OCI-LY1 (cell line): Measurements from ENCODE around the gene PC.

Experiments
- H2AFZ ChIP-seq: fragments of 200-600 bp; sonication (generic), shearing (Covaris generic); 2 replicates; pipeline ENCODE4 v1.6.0; 2014; ENCODE audit warnings: antibody characterized with exemption, mild to moderate bottlenecking, low read length
- H3F3A ChIP-seq: fragments of 200-600 bp; sonication (generic), shearing (Covaris generic); 2 replicates; pipeline ENCODE4 v1.6.0; 2014; ENCODE audit warnings: mild to moderate bottlenecking, antibody characterized with exemption, low read length, moderate library complexity; ENCODE audit not compliant: insufficient read depth
- H3K27ac ChIP-seq: fragments of 200-600 bp; sonication (generic); 2 replicates; pipeline ENCODE4 v1.5.1; 2014; ENCODE audit warnings: low read length, mixed run types, mild to moderate bottlenecking, low read depth; ENCODE audit not compliant: poor library complexity, severe bottlenecking
- H3K27me3 ChIP-seq: fragments of 200-600 bp; sonication (generic); 2 replicates; pipeline ENCODE4 v1.6.0; 2014; ENCODE audit warnings: antibody characterized with exemption, mild to moderate bottlenecking, low read length, moderate library complexity; ENCODE audit not compliant: insufficient read depth
- H3K36me3 ChIP-seq: fragments of 200-600 bp; sonication (generic); 2 replicates; pipeline ENCODE4 v1.6.1; 2014; ENCODE audit warnings: mild to moderate bottlenecking, antibody characterized with exemption, low read length, moderate library complexity, mixed read lengths; ENCODE audit not compliant: insufficient read depth
- H3K4me1 ChIP-seq: fragments of 200-600 bp; sonication (generic); 2 replicates; pipeline ENCODE4 v1.5.1; 2014; ENCODE audit warnings: mild to moderate bottlenecking, low read length, moderate library complexity; ENCODE audit not compliant: insufficient read depth, severe bottlenecking
- H3K4me2 ChIP-seq: fragments of 200-600 bp; sonication (generic), shearing (Covaris generic); 2 replicates; pipeline ENCODE4 v1.6.1; 2014; ENCODE audit warnings: low read length
- H3K4me3 ChIP-seq: fragments of 200-600 bp; sonication (generic); 2 replicates; pipeline ENCODE4 v1.5.1; 2014; ENCODE audit warnings: low read length, low read depth, mild to moderate bottlenecking, mixed read lengths; ENCODE audit not compliant: poor library complexity, severe bottlenecking
- H3K79me2 ChIP-seq: fragments of 200-600 bp; shearing (Covaris generic); 2 replicates; pipeline ENCODE4 v1.6.1; 2016; ENCODE audit warnings: mixed run types, low read length, mixed read lengths; ENCODE audit not compliant: insufficient read depth
- H3K9ac ChIP-seq: fragments of 200-600 bp; sonication (generic), shearing (Covaris generic); 2 replicates; pipeline ENCODE4 v1.6.1; 2014; ENCODE audit warnings: mild to moderate bottlenecking, low read length, mixed read lengths
- H3K9me2 ChIP-seq: fragments of 200-600 bp; sonication (generic), shearing (Covaris generic); 2 replicates; pipeline ENCODE4 v1.6.1; 2014; ENCODE audit warnings: low read depth, mild to moderate bottlenecking, low read length, mixed read lengths
- H3K9me3 ChIP-seq: fragments of 200-600 bp; shearing (Covaris generic); 2 replicates; pipeline ENCODE4 v1.6.1; 2014; ENCODE audit warnings: low read length, mixed read lengths
- H4K20me1 ChIP-seq: fragments of 200-600 bp; sonication (generic), shearing (Covaris generic); 2 replicates; pipeline ENCODE4 v1.6.0; 2016; ENCODE audit warnings: mild to moderate bottlenecking, low read length; ENCODE audit not compliant: insufficient read depth
- EZH2 ChIP-seq: fragments of 200-600 bp; sonication (generic), shearing (Covaris generic); IDR thresholded peaks from 2 replicates; pipeline ENCODE4 v1.8.0; 2017; ENCODE audit warnings: borderline replicate concordance, mixed run types, mild to moderate bottlenecking, antibody characterized with exemption, low read length, moderate library complexity, mixed read lengths
- TF ChIP-seq, protein P1 (sequence below): fragments of 200-600 bp; sonication (generic), shearing (Covaris generic); IDR thresholded peaks from 2 replicates; pipeline ENCODE4 v1.5.1; 2017; ENCODE audit warnings: mild to moderate bottlenecking, antibody characterized with exemption, low read length, moderate library complexity, mixed read lengths

Gene PC

GRCh38 chr11:66904055-66904454 lies 54.1 kb downstream of the PC start:
- Histone ChIP-seq H3K27me3 (peaks cover 5% of the 10 kb centered on the region; the same call in 1 of the 2 replicates), H3K4me2 (no peak overlapping the region), H3K36me3 (no peaks in the 10 kb centered on the region), H3K27ac (no peak overlapping the region), H3K4me3 (no peak overlapping the region), H3K9me2 (no peaks in the 10 kb centered on the region), H3K79me2 (no peaks in the 10 kb centered on the region), H3F3A (no peaks in the 10 kb centered on the region), H3K4me1 (no peaks in the 10 kb centered on the region), H4K20me1 (no peaks in the 10 kb centered on the region), H3K9me3 (no peaks in the 10 kb centered on the region), H2AFZ (no peak overlapping the region), H3K9ac (no peak overlapping the region)
- TF ChIP-seq, protein P1, sequence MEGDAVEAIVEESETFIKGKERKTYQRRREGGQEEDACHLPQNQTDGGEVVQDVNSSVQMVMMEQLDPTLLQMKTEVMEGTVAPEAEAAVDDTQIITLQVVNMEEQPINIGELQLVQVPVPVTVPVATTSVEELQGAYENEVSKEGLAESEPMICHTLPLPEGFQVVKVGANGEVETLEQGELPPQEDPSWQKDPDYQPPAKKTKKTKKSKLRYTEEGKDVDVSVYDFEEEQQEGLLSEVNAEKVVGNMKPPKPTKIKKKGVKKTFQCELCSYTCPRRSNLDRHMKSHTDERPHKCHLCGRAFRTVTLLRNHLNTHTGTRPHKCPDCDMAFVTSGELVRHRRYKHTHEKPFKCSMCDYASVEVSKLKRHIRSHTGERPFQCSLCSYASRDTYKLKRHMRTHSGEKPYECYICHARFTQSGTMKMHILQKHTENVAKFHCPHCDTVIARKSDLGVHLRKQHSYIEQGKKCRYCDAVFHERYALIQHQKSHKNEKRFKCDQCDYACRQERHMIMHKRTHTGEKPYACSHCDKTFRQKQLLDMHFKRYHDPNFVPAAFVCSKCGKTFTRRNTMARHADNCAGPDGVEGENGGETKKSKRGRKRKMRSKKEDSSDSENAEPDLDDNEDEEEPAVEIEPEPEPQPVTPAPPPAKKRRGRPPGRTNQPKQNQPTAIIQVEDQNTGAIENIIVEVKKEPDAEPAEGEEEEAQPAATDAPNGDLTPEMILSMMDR: no peak
- TF ChIP-seq EZH2: no peak

DNA sequence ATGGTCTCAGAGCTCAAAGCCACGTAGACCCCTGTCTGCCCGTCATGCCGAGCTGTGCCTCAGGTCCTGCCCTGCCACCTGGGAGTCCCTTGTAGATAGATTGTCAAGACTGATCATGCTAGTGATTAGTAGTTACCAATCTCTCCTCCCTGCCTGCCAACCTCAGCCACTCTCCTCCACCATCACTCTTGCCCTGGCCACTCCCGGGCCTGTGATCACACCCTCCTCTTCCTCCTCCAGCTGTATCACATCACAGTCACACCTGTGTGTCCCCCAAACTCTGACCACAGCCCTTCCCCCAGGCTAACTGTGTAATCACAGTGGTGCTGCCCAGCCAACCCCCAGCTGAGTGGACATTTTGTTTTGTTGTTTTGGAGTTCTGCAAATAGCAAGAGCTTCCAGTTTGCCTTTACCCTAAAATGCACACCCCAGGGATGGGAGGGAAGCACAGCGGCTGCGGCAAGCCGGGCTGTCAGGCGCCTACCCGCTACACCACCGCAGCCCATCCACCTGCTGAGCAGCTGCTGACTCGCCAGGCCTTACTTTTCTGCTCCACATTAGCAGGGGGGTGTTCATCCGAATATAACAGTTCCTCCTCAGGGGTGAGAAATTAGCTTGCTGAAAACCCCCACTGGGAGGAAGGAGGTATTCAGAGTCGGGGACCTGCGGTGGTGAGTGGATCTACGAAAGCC lies 55.6 kb downstream of the PC start:
- no peaks in the 10 kb centered on the region for H3K9me2 ChIP-seq
- H4K20me1 ChIP-seq: no peaks in the 10 kb centered on the region
- 0 out of 2 replicates have a peak, but pooled peaks have one; percentile 61 for TF ChIP-seq EZH2
- TF ChIP-seq, protein P1: no peak
- H3K4me1 ChIP-seq: no peaks in the 10 kb centered on the region
- peaks cover 5% of the 10 kb centered on the region; the same call in 1 of the 2 replicates for H3K27me3 ChIP-seq
- no peaks in the 10 kb centered on the region for H3K36me3 ChIP-seq
- H3K79me2 ChIP-seq: no peaks in the 10 kb centered on the region
- H3F3A ChIP-seq: no peaks in the 10 kb centered on the region
- no peak overlapping the region for H2AFZ ChIP-seq
- H3K4me2 ChIP-seq: no peak overlapping the region
- H3K9ac ChIP-seq: no peak overlapping the region
- H3K4me3 ChIP-seq: no peak overlapping the region
- H3K9me3 ChIP-seq: no peaks in the 10 kb centered on the region
- H3K27ac ChIP-seq: no peak overlapping the region

DNA sequence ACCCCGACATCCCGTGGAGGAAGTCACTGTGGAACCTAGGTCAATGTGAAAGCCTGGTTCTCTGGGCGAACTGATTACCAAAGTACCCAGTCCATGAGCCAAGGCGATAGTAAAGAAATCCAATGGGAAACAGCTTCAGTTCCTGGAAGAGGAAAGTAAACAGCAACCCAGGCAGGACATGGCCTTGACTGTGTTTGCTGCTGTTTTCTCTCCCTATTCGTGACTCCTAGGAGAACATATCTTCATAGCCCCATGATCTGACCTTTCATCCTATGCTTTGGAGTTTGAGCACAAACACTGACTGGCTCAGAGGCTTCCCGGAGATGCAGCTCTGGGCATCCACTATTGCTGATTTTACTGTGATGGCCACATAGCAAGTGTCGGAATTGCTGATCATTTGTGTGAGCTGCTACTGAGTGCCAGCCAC lies 56.2 kb downstream of the PC start:
- Histone ChIP-seq H3K27ac (no peak overlapping the region), H3K4me2 (no peak overlapping the region), H3F3A (no peaks in the 10 kb centered on the region), H4K20me1 (no peaks in the 10 kb centered on the region), H3K36me3 (no peaks in the 10 kb centered on the region), H3K9me2 (no peaks in the 10 kb centered on the region), H3K9ac (no peak overlapping the region), H3K9me3 (no peaks in the 10 kb centered on the region), H3K27me3 (peaks cover 5% of the 10 kb centered on the region; the same call in 1 of the 2 replicates), H3K4me3 (no peak overlapping the region), H2AFZ (no peak overlapping the region), H3K4me1 (no peaks in the 10 kb centered on the region), H3K79me2 (no peaks in the 10 kb centered on the region)
- TF ChIP-seq EZH2: no peak
- TF ChIP-seq, protein P1: no peak
